Right lobe of liver (tissue), 4 donors: ENCODE measurements around the gene LITAF.

Source experiments
- POLR2A ChIP-seq: fragments of 450-650 bp; IDR thresholded peaks from one replicate; pipeline ENCODE4 v1.6.1; 2017; ENCODE audit warnings: antibody characterized with exemption, mild to moderate bottlenecking
- TF ChIP-seq, protein P1 (sequence below), 4 donors: fragments of 200-600 bp in 3 of 4; fragments of 450-650 bp in 1 of 4; IDR thresholded peaks; one replicate each; pipeline versions ENCODE4 v1.5.1 to v1.8.0; 2016 to 2022; ENCODE audit warnings: antibody characterized with exemption in 4 of 4, mild to moderate bottlenecking in 2 of 4
- donor health status: DM: no; HTN: no; CAD: no.
- donor health status: DM: no; HTN: no; CAD: no.
- donor health status: DM: no; HTN: yes; CAD: no.

DNA sequence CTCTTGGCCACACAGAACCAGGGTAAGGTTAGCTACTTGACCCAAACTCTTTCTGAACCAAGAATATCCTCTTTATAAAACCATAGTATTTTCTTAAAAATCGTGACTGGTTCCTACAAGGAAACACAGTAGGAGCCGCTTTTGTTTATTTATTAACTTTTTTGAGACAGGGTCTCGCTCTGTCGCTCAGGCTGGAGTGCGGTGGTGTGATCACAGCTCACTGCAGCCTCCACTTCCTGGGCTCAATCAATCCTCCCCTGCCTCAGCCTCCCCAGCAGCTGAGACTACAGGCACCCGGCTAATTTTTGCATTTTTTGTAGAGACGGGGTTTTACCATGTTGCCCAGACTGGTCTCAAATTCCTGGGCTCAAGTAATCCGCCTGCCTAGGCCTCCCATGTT, 14.7 kb upstream of the LITAF start:
- TF ChIP-seq, protein P1, sequence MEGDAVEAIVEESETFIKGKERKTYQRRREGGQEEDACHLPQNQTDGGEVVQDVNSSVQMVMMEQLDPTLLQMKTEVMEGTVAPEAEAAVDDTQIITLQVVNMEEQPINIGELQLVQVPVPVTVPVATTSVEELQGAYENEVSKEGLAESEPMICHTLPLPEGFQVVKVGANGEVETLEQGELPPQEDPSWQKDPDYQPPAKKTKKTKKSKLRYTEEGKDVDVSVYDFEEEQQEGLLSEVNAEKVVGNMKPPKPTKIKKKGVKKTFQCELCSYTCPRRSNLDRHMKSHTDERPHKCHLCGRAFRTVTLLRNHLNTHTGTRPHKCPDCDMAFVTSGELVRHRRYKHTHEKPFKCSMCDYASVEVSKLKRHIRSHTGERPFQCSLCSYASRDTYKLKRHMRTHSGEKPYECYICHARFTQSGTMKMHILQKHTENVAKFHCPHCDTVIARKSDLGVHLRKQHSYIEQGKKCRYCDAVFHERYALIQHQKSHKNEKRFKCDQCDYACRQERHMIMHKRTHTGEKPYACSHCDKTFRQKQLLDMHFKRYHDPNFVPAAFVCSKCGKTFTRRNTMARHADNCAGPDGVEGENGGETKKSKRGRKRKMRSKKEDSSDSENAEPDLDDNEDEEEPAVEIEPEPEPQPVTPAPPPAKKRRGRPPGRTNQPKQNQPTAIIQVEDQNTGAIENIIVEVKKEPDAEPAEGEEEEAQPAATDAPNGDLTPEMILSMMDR (IDR thresholded peaks at IDR 0.05): no peak
- no peak for TF ChIP-seq POLR2A
